B cell (primary cell): ENCODE measurements around the gene CDHR1.

Experiments
- EZH2 ChIP-seq: IDR thresholded peaks from 2 replicates; pipeline ENCODE4 v1.6.1; 2012; ENCODE audit warnings: borderline replicate concordance, low read depth, mild to moderate bottlenecking, moderate library complexity, low read length; ENCODE audit not compliant: insufficient read depth, poor library complexity, severe bottlenecking
- TF ChIP-seq, protein P1 (sequence below): fragments of 200-600 bp; IDR thresholded peaks from one replicate; pipeline ENCODE4 v1.8.0; 2022; ENCODE audit warnings: antibody characterized with exemption, mild to moderate bottlenecking

DNA sequence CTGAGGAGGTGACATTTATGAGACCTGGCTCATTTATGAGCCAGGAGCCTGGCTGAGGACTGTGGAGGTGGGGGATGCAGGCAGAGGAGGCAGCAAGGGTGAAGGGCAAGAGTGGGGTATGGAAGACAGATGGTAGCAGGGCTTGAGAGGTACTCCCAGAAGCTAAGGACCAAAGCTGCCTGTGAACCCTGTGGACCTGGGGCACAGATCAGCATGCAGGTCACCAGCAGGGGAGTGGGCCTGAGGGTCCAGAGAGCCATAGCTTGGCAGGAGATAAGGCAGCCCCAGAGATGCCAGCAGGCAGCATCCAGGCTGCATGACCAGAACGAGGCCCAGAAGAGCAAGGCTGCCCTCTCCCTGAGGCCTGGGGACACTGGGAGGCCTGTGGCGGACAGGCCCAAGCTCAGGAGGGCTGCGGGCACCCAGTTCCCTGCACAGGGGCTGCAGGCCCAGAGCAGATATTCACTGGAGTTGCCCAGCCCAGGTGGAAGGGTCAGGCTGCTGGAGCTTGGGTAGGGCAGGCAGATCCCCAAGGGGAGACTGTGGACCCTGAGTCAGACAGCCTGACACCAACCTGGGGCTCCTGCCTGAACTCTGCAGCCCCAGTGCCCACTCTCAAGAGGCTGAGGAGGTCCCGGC, 17.4 kb upstream of the CDHR1 start:
- TF ChIP-seq, protein P1, sequence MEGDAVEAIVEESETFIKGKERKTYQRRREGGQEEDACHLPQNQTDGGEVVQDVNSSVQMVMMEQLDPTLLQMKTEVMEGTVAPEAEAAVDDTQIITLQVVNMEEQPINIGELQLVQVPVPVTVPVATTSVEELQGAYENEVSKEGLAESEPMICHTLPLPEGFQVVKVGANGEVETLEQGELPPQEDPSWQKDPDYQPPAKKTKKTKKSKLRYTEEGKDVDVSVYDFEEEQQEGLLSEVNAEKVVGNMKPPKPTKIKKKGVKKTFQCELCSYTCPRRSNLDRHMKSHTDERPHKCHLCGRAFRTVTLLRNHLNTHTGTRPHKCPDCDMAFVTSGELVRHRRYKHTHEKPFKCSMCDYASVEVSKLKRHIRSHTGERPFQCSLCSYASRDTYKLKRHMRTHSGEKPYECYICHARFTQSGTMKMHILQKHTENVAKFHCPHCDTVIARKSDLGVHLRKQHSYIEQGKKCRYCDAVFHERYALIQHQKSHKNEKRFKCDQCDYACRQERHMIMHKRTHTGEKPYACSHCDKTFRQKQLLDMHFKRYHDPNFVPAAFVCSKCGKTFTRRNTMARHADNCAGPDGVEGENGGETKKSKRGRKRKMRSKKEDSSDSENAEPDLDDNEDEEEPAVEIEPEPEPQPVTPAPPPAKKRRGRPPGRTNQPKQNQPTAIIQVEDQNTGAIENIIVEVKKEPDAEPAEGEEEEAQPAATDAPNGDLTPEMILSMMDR, result no peak
- TF ChIP-seq EZH2, result no peak
